Measurements from ENCODE around the gene OR3A2. TPM values are rescaled to one million over a fixed set of nuclear protein-coding genes. Genes with fewer than 3 reads are reported as not detected.

The OR3A2 gene
- total RNA-seq, 1 experiment from 2014 or later, result not detected

DNA sequence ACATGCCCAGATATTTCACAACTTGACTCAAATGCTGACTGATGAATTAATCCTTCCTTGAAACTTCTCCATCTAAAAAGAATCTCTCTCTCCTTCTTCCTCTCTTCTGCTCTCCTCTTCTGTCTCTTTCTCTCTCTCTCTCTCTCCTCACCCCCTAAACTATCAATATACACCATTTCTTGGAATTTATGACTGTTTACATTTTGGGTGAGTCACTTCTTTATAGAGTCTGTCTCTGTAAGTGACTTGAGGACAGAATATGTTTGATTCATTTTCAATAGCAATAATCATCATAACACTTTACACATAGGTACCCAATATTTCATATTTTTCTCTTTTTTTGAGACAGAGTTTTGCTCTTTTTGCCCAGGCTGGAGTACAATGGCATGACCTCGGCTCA, 103.2 kb downstream of the OR3A2 start:
- H3K27me3 Mint-ChIP-seq (ENCODE audit: insufficient read depth, unreplicated experiment), result peaks cover 11% of the 10 kb centered on the region
- DNase-seq (ENCODE audit: unreplicated experiment), result no peak
- BruUV-seq (replicated peaks), result no TSS peak

GRCh38 chr17:3276126-3276525, 110.0 kb downstream of the OR3A2 start:
- Mint-ChIP-seq H3K27ac (ENCODE audit: low read depth, unreplicated experiment) (no peak overlapping the region), H3K9me3 (ENCODE audit: unreplicated experiment) (peaks cover 6% of the 10 kb centered on the region), H3K27me3 (ENCODE audit: insufficient read depth, unreplicated experiment) (peaks cover 11% of the 10 kb centered on the region), H3K4me3 (ENCODE audit: unreplicated experiment) (no peak overlapping the region), H3K4me1 (ENCODE audit: insufficient read depth, unreplicated experiment) (no peaks in the 10 kb centered on the region), H3K36me3 (ENCODE audit: insufficient read depth, unreplicated experiment) (no peaks in the 10 kb centered on the region)
- ChIA-PET CTCF (no interaction called here), POLR2A (no interaction called here)
- no peak for TF ChIP-seq CTCF (IDR thresholded peaks at IDR 0.05; ENCODE audit: unreplicated experiment)
- no peak for DNase-seq (ENCODE audit: unreplicated experiment)
- BruUV-seq (replicated peaks), result no TSS peak
- intact Hi-C loops (cut with micrococcal nuclease), result no loop called here

More for the DNA sequence above, 103.2 kb downstream of the OR3A2 start:
- no peak for TF ChIP-seq CTCF (IDR thresholded peaks at IDR 0.05; ENCODE audit: unreplicated experiment)
- intact Hi-C loops (cut with micrococcal nuclease), result no loop called here
- H3K36me3 Mint-ChIP-seq (ENCODE audit: insufficient read depth, unreplicated experiment), result no peaks in the 10 kb centered on the region
- ChIA-PET CTCF (no interaction called here), POLR2A (no interaction called here)
- no peaks in the 10 kb centered on the region for H3K4me1 Mint-ChIP-seq (ENCODE audit: insufficient read depth, unreplicated experiment)
- peaks cover 4% of the 10 kb centered on the region for H3K9me3 Mint-ChIP-seq (ENCODE audit: unreplicated experiment)
- no peak overlapping the region for H3K27ac Mint-ChIP-seq (ENCODE audit: low read depth, unreplicated experiment)
- no peak overlapping the region for H3K4me3 Mint-ChIP-seq (ENCODE audit: unreplicated experiment)

DNA sequence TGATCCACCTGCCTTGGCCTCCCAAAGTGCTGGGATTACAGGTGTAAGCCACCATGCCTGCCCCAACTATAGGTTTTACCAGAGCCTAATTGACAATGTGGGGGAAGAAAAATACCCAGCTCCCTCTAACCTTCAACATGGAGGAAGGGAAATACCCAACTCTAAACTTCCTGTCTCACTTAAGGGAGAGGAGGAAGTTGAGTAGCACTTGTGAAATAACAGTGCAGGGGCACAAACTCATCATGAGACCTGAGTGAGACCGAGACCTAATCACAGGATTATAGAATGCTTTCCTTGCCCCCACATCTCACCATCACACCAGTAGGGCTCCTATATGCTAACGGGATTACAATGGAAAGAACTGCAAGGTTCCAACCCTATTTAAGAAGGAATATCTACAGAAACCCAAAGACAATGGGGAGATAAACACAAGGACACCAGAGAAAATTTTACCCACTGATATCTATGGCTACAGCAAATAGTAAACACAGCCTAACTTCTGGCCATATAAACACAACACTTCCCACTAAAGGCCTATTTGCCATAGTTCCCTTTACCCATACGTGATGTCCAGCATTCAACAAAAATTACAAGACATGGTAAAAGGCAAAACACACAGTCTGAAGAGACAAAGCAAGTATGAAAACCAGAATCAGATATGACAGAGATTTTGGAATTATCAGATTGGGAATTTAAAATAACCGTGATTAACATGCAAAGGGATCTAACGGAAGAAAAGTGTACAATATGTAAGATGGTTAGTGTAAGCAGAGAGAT, 114.8 kb downstream of the OR3A2 start:
- no peak for DNase-seq (ENCODE audit: unreplicated experiment)
- Mint-ChIP-seq H3K27ac (ENCODE audit: low read depth, unreplicated experiment) (no peak overlapping the region), H3K9me3 (ENCODE audit: unreplicated experiment) (peaks cover 2% of the 10 kb centered on the region), H3K27me3 (ENCODE audit: insufficient read depth, unreplicated experiment) (peaks cover 15% of the 10 kb centered on the region), H3K36me3 (ENCODE audit: insufficient read depth, unreplicated experiment) (no peaks in the 10 kb centered on the region), H3K4me3 (ENCODE audit: unreplicated experiment) (no peak overlapping the region), H3K4me1 (ENCODE audit: insufficient read depth, unreplicated experiment) (no peaks in the 10 kb centered on the region)
- POLR2A ChIA-PET, result no interaction called here
- no peak for TF ChIP-seq CTCF (IDR thresholded peaks at IDR 0.05; ENCODE audit: unreplicated experiment)
- BruUV-seq (replicated peaks), result no TSS peak
- CTCF ChIA-PET, result no interaction called here
- intact Hi-C loops (cut with micrococcal nuclease), result no loop called here

DNA sequence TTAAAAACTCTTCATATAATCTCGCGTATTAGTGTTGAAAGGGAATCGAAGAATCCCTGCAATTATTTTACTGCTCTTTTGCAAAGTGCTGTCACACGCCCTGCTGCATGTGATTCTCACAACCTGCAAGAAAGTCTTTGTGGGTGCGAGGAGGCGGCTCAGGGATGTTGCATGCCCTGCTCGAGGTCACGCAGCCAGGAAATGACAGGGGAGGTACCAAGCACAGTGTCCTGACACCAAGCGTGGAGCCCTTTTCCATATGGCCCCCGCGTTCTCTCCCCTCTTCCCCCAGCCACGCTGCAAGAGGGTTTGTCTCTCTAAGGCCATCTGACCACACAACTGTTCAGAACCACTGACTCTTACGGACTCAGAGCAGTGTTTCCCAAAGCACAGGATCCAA, 125.5 kb downstream of the OR3A2 start:
- H3K9me3 Mint-ChIP-seq (ENCODE audit: unreplicated experiment), result peaks cover under 1% of the 10 kb centered on the region
- H3K27me3 Mint-ChIP-seq (ENCODE audit: insufficient read depth, unreplicated experiment), result peaks cover 67% of the 10 kb centered on the region

More for the DNA sequence above, 125.5 kb downstream of the OR3A2 start:
- DNase-seq (ENCODE audit: unreplicated experiment), result no peak
- no TSS peak for BruUV-seq (replicated peaks)
- TF ChIP-seq CTCF (IDR thresholded peaks at IDR 0.05; ENCODE audit: unreplicated experiment), result no peak
- ChIA-PET POLR2A (no interaction called here), CTCF (no interaction called here)
- intact Hi-C loops (cut with micrococcal nuclease), result loop anchor here (5.0 kb wide), 1 partner anchor 43 kb away; no protein-coding TSS in a partner anchor
- Mint-ChIP-seq H3K27ac (ENCODE audit: low read depth, unreplicated experiment) (no peak overlapping the region), H3K4me3 (ENCODE audit: unreplicated experiment) (no peak overlapping the region), H3K4me1 (ENCODE audit: insufficient read depth, unreplicated experiment) (no peaks in the 10 kb centered on the region), H3K36me3 (ENCODE audit: insufficient read depth, unreplicated experiment) (no peaks in the 10 kb centered on the region)

Data from MCF 10A (cell line).